HEK293 (cell line): Measurements from ENCODE around the gene ALDH8A1.
"Not testable (repeated sequence)": the region's sequence is repeated elsewhere in the genome, so short reads cannot be mapped to it uniquely, and the experiment has no call there.

Experiments
- CTCF ChIA-PET: fragments of 350-600 bp; formaldehyde crosslinking; extraction: SDS; loops from one replicate; lab custom pipeline; 2021; ENCODE audit warnings: antibody characterized with exemption; lab: Yijun Ruan, JAX
- POLR2A ChIA-PET: fragments of 300-600 bp; formaldehyde crosslinking; extraction: SDS; loops from one replicate; lab custom pipeline; 2020; ENCODE audit warnings: antibody characterized with exemption, inconsistent platforms; lab: Yijun Ruan, JAX
- H3K27ac ChIP-seq: fragments of 200-500 bp; sonication (Bioruptor generic); 2 replicates; pipeline ENCODE4 v1.5.1; 2014; ENCODE audit warnings: low read depth, low read length, control low read depth, inconsistent platforms; ENCODE audit errors: extremely low read depth
- H3K36me3 ChIP-seq, 2 experiments: fragments of 200-500 bp in 1 of 2; sonication (Bioruptor generic) in 1 of 2; 1 replicate in 1 of 2; 2 replicates in 1 of 2; pipeline ENCODE4 v1.5.1; 2014 to 2017; ENCODE audit warnings: inconsistent platforms in 2 of 2, low read length in 2 of 2; ENCODE audit not compliant: control insufficient read depth in 2 of 2, insufficient read depth in 1 of 2
- H3K4me1 ChIP-seq: fragments of 200-500 bp; sonication (Bioruptor generic); 2 replicates; pipeline ENCODE4 v1.5.1; 2014; ENCODE audit warnings: mild to moderate bottlenecking, low read length, inconsistent platforms; ENCODE audit not compliant: control insufficient read depth, insufficient read depth
- H3K4me3 ChIP-seq: 2 replicates; pipeline ENCODE4 v1.5.1; 2011; ENCODE audit warnings: low read depth, mild to moderate bottlenecking, control low read depth, low read length, moderate library complexity
- H3K9me3 ChIP-seq: fragments of 200-500 bp; sonication (Bioruptor generic); 2 replicates; pipeline ENCODE4 v1.5.1; 2014; ENCODE audit warnings: low read depth, low read length, inconsistent platforms; ENCODE audit not compliant: control insufficient read depth, insufficient read depth
- BCL11B ChIP-seq: fragments of 450-650 bp; formaldehyde crosslinking; IDR thresholded peaks from 2 replicates; pipeline ENCODE4 v1.5.1; 2016; ENCODE audit warnings: low read depth, missing biosample characterization, missing genetic modification characterization
- FEZF1 ChIP-seq: fragments of 450-650 bp; formaldehyde crosslinking; IDR thresholded peaks from 2 replicates; pipeline ENCODE4 v1.5.1; 2016; ENCODE audit warnings: missing biosample characterization, missing genetic modification characterization
- WT1 ChIP-seq: fragments of 450-650 bp; formaldehyde crosslinking; IDR thresholded peaks from 2 replicates; pipeline ENCODE4 v1.5.1; 2016; ENCODE audit warnings: missing biosample characterization, missing genetic modification characterization
- YY2 ChIP-seq: fragments of 450-650 bp; formaldehyde crosslinking; IDR thresholded peaks from 2 replicates; pipeline ENCODE4 v1.5.1; 2016; ENCODE audit warnings: missing biosample characterization, missing genetic modification characterization
- ZIC2 ChIP-seq: fragments of 450-650 bp; formaldehyde crosslinking; IDR thresholded peaks from 2 replicates; pipeline ENCODE4 v1.5.1; 2016; ENCODE audit warnings: missing biosample characterization, missing genetic modification characterization
- ZNF112 ChIP-seq: fragments of 450-650 bp; formaldehyde crosslinking; IDR thresholded peaks from 2 replicates; pipeline ENCODE4 v1.5.0; 2017; ENCODE audit warnings: missing biosample characterization, missing genetic modification characterization
- ZNF174 ChIP-seq: fragments of 450-650 bp; formaldehyde crosslinking; IDR thresholded peaks from 2 replicates; pipeline ENCODE4 v1.5.0; 2017; ENCODE audit warnings: missing biosample characterization, mild to moderate bottlenecking, missing genetic modification characterization
- ZNF175 ChIP-seq: fragments of 450-650 bp; formaldehyde crosslinking; IDR thresholded peaks from 2 replicates; pipeline ENCODE4 v1.5.1; 2016; ENCODE audit warnings: missing biosample characterization, missing genetic modification characterization
- ZNF2 ChIP-seq: fragments of 450-650 bp; formaldehyde crosslinking; IDR thresholded peaks from 2 replicates; pipeline ENCODE4 v1.5.1; 2016; ENCODE audit warnings: missing biosample characterization, missing genetic modification characterization
- ZNF221 ChIP-seq: fragments of 450-650 bp; formaldehyde crosslinking; IDR thresholded peaks from 2 replicates; pipeline ENCODE4 v1.5.1; 2017; ENCODE audit warnings: missing biosample characterization, missing genetic modification characterization, borderline replicate concordance
- ZNF223 ChIP-seq: fragments of 450-650 bp; formaldehyde crosslinking; IDR thresholded peaks from 2 replicates; pipeline ENCODE4 v1.5.1; 2016; ENCODE audit warnings: missing biosample characterization, missing genetic modification characterization
- ZNF239 ChIP-seq: fragments of 450-650 bp; formaldehyde crosslinking; IDR thresholded peaks from 2 replicates; pipeline ENCODE4 v1.5.1; 2016; ENCODE audit warnings: missing biosample characterization, missing genetic modification characterization
- ZNF274 ChIP-seq, 2 experiments: fragments of 200-500 bp in 1 of 2; fragments of 450-650 bp in 1 of 2; sonication (Bioruptor generic) in 1 of 2; formaldehyde crosslinking in 1 of 2; IDR thresholded peaks; 2 replicates each; pipeline versions ENCODE4 v1.5.1 to v1.6.1; 2014 to 2016; ENCODE audit warnings: borderline replicate concordance in 1 of 2, inconsistent platforms in 1 of 2, low read length in 1 of 2, missing biosample characterization in 1 of 2, missing genetic modification characterization in 1 of 2
- ZNF280C ChIP-seq: fragments of 450-650 bp; formaldehyde crosslinking; IDR thresholded peaks from 2 replicates; pipeline ENCODE4 v1.5.1; 2016; ENCODE audit warnings: missing biosample characterization, missing genetic modification characterization
- ZNF311 ChIP-seq: fragments of 450-650 bp; formaldehyde crosslinking; IDR thresholded peaks from 2 replicates; pipeline ENCODE4 v1.5.1; 2017; ENCODE audit warnings: missing biosample characterization, missing genetic modification characterization, borderline replicate concordance
- ZNF544 ChIP-seq: fragments of 450-650 bp; formaldehyde crosslinking; IDR thresholded peaks from 2 replicates; pipeline ENCODE4 v1.5.0; 2017; ENCODE audit warnings: missing biosample characterization, missing genetic modification characterization
- ZNF624 ChIP-seq: fragments of 450-650 bp; formaldehyde crosslinking; IDR thresholded peaks from 2 replicates; pipeline ENCODE4 v1.5.1; 2017; ENCODE audit warnings: missing biosample characterization, missing genetic modification characterization
- ZNF645 ChIP-seq: fragments of 450-650 bp; formaldehyde crosslinking; IDR thresholded peaks from 2 replicates; pipeline ENCODE4; 2016; ENCODE audit warnings: missing biosample characterization, missing genetic modification characterization
- ZNF677 ChIP-seq: fragments of 450-650 bp; IDR thresholded peaks from 2 replicates; pipeline ENCODE4 v1.5.0; 2018; ENCODE audit warnings: missing biosample characterization, mild to moderate bottlenecking, missing genetic modification characterization, moderate library complexity
- ZSCAN5A ChIP-seq: fragments of 450-650 bp; formaldehyde crosslinking; IDR thresholded peaks from 2 replicates; pipeline ENCODE4 v1.5.1; 2016; ENCODE audit warnings: missing biosample characterization, missing genetic modification characterization
- ZXDB ChIP-seq: fragments of 450-650 bp; formaldehyde crosslinking; IDR thresholded peaks from 2 replicates; pipeline ENCODE4 v1.5.1; 2016; ENCODE audit warnings: missing biosample characterization, missing genetic modification characterization

The ALDH8A1 gene

GRCh38 chr6:134902074-134902861 lies 47.6 kb downstream of the ALDH8A1 start:
- H3K36me3 ChIP-seq = no peaks in the 10 kb centered on the region
- no peak overlapping the region for H3K4me3 ChIP-seq
- ChIA-PET POLR2A (no interaction called here), CTCF (interaction anchor here (0.5 to 4.3 kb wide), 3 partner anchors 38 to 790 kb away, joined by 3 to 17 read pairs (median 5); no protein-coding TSS in a partner anchor)
- H3K27ac ChIP-seq = no peak overlapping the region
- H3K9me3 ChIP-seq = no peaks in the 10 kb centered on the region
- no peaks in the 10 kb centered on the region for H3K4me1 ChIP-seq
- TF ChIP-seq ZIC2 (tag by site-specific recombination) (no peak), ZNF311 (tag by site-specific recombination) (no peak), ZNF274 (IDR thresholded peaks at IDR 0.05; ENCODE audit: low read length) (no peak), ZNF274 (tag by site-specific recombination; IDR thresholded peaks at IDR 0.05; ENCODE audit: borderline replicate concordance) (no peak), ZSCAN5A (tag by site-specific recombination) (no peak), ZXDB (no peak), ZNF223 (tag by site-specific recombination) (no peak), YY2 (tag by site-specific recombination) (no peak)

- H3K27ac ChIP-seq = no peak overlapping the region
- no peaks in the 10 kb centered on the region for H3K9me3 ChIP-seq
- no peaks in the 10 kb centered on the region for H3K4me1 ChIP-seq
- no peak overlapping the region for H3K4me3 ChIP-seq
- TF ChIP-seq ZNF624 (no peak), ZNF175 (tag by site-specific recombination) (no peak), ZNF112 (tag by site-specific recombination) (no peak), BCL11B (no peak), WT1 (tag by site-specific recombination) (no peak), FEZF1 (tag by site-specific recombination) (no peak), ZNF174 (tag by site-specific recombination) (no peak), ZNF221 (no peak), ZNF645 (tag by site-specific recombination) (no peak), ZNF544 (tag by site-specific recombination) (no peak), ZNF239 (tag by site-specific recombination) (no peak), ZNF280C (tag by site-specific recombination) (no peak), ZNF677 (tag by site-specific recombination) (no peak), ZNF2 (tag by site-specific recombination) (no peak)
- POLR2A ChIA-PET = no interaction called here
- CTCF ChIA-PET = interaction anchor here (0.5 to 4.3 kb wide), 4 partner anchors 16 to 1964 kb away, joined by 3 to 17 read pairs (median 8); no protein-coding TSS in a partner anchor
- no peaks in the 10 kb centered on the region for H3K36me3 ChIP-seq
Measured at GRCh38 chr6:134898575-134898974, 51.3 kb downstream of the ALDH8A1 start.

- H3K4me1 ChIP-seq, H3K9me3 ChIP-seq, H3K4me3 ChIP-seq, POLR2A ChIA-PET, H3K36me3 ChIP-seq, H3K27ac ChIP-seq: not testable (repeated sequence)
- CTCF ChIA-PET = interaction anchor here (0.7 to 4.3 kb wide), 3 partner anchors 15 to 1964 kb away, joined by 3 to 17 read pairs (median 13); no protein-coding TSS in a partner anchor
Measured at GRCh38 chr6:134898166-134898565, 51.7 kb downstream of the ALDH8A1 start.
